ENCODE measurements around the gene CD4. TPM values are rescaled to one million over a fixed set of nuclear protein-coding genes. Genes with fewer than 3 reads are reported as not detected.

CD4 gene
- total and polyA plus RNA-seq, 2 donors (not counting 3 experiments of a cell fraction or from before 2014, with no cell fraction given) = not detected

DNA sequence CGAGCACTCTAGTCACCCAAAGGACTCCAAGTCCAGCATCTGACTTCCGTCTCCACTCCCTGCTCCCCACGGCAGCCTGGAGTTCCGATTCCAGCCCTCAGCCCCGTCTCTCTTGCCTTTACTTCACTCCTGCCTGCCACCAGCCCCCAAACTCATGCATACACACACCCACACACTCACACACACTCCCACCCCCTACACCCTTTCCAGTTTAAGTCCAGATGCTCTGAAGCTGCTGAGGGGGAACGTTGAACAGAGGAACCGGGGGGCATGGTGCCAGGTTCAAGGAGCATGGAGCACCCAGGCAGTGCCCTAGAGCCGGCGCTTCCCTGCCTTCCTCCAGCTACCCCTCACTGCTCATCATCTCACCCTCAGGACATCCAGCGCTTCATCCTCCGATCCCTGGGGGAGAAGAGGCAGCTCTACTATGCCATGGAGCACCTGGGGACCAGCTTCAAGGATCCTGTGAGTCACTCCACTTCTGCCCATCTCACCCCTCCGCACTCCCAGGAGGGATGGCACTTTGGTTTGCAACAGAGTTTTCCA is 42.2 kb downstream of the CD4 start:
- intact Hi-C loops (cut with micrococcal nuclease) (no loop called here), dilution Hi-C loops (cut with MboI; ENCODE audit: extremely low pct_ligation_motif_present, low sequenced_read_pairs) (no loop called here)
- peaks cover 0 to 21% of the 10 kb centered on the region in 2 experiments for H3K36me3 ChIP-seq (ENCODE audit: control insufficient read depth in 2 of 2, extremely low read depth in 1 of 2, insufficient read depth in 2 of 2, low read length in 2 of 2)
- peaks cover 25% of the 10 kb centered on the region for H3K79me2 ChIP-seq (ENCODE audit: control insufficient read depth, insufficient read depth, low read length)
- H2AFZ ChIP-seq (ENCODE audit: low read depth, low read length) = no peak overlapping the region
- BruUV-seq (replicated peaks) = no TSS peak
- no peak for FAIRE-seq
- no peak overlapping the region for H3K4me2 ChIP-seq (ENCODE audit: insufficient read depth, low read length)
- no peaks in the 10 kb centered on the region for H4K20me1 ChIP-seq (replicated peaks; ENCODE audit: control insufficient read depth, extremely low read depth, insufficient read depth, low read length)
- no peak for DNase-seq (ENCODE audit: low read depth, low spot score)
- POLR2A ChIA-PET = no interaction called here
- no peak overlapping the region for H3K9ac ChIP-seq (replicated peaks; ENCODE audit: extremely low read depth, insufficient read depth, low read length)
- no peaks in the 10 kb centered on the region for H3K9me3 ChIP-seq (replicated peaks; ENCODE audit: control insufficient read depth, insufficient read depth, low read length)
- TF ChIP-seq MYC (IDR thresholded peaks at IDR 0.05; ENCODE audit: low read depth, low read length) (no peak), GATA2 (IDR thresholded peaks at IDR 0.05; ENCODE audit: insufficient read depth, insufficient read length, low read depth, low read length) (no peak)
- TF ChIP-seq, protein P1, sequence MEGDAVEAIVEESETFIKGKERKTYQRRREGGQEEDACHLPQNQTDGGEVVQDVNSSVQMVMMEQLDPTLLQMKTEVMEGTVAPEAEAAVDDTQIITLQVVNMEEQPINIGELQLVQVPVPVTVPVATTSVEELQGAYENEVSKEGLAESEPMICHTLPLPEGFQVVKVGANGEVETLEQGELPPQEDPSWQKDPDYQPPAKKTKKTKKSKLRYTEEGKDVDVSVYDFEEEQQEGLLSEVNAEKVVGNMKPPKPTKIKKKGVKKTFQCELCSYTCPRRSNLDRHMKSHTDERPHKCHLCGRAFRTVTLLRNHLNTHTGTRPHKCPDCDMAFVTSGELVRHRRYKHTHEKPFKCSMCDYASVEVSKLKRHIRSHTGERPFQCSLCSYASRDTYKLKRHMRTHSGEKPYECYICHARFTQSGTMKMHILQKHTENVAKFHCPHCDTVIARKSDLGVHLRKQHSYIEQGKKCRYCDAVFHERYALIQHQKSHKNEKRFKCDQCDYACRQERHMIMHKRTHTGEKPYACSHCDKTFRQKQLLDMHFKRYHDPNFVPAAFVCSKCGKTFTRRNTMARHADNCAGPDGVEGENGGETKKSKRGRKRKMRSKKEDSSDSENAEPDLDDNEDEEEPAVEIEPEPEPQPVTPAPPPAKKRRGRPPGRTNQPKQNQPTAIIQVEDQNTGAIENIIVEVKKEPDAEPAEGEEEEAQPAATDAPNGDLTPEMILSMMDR (IDR thresholded peaks at IDR 0.05; ENCODE audit: extremely low read depth in 1 of 2, insufficient read depth in 1 of 2, low read depth in 1 of 2, low read length in 2 of 2) = no peak
- peaks cover 13% of the 10 kb centered on the region for H3K4me1 ChIP-seq (ENCODE audit: control insufficient read depth, extremely low read depth, insufficient read depth, low read length)
- no peaks in the 10 kb centered on the region for H3K9me1 ChIP-seq (replicated peaks; ENCODE audit: control insufficient read depth, extremely low read depth, insufficient read depth, low read length)
- H3K27ac ChIP-seq (ENCODE audit: insufficient read depth, low read depth, low read length) = no peak overlapping the region
- no peak overlapping the region for H3K4me3 ChIP-seq (replicated peaks in 1 of 3; ENCODE audit: insufficient read depth in 1 of 3, low read depth in 1 of 3, low read length in 3 of 3)
- CTCF ChIA-PET = interaction anchor here (12.0 kb wide), 1 partner anchor 78 kb away, joined by 148 read pairs; the partner anchor contains the start of gene MLF2
- no peaks in the 10 kb centered on the region for H3K27me3 ChIP-seq (ENCODE audit: control insufficient read depth in 2 of 2, insufficient read depth in 2 of 2, low read length in 2 of 2)

DNA sequence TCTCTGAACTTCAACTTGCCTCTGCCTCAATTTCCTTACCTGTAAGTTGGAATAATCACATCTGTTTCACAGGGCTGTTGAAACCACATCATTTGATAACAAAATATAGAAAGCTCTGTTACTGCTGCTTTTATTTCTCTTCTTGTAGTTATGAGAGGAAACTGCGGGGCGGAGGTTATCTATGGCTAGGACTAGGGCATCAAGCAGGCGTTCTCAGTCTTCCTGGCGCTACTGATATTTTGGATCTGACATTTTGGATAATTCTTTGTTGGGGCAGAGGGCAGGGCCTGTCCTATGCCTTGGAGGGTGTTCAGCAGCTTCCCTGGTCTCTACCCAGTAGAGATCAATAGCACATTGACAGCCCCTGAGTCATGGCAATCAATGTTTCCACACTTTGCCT is 42.8 kb downstream of the CD4 start:
- H3K27me3 ChIP-seq (ENCODE audit: control insufficient read depth in 2 of 2, insufficient read depth in 2 of 2, low read length in 2 of 2) = no peaks in the 10 kb centered on the region
- no peak overlapping the region for H3K4me2 ChIP-seq (ENCODE audit: insufficient read depth, low read length)
- peaks cover 13% of the 10 kb centered on the region for H3K4me1 ChIP-seq (ENCODE audit: control insufficient read depth, extremely low read depth, insufficient read depth, low read length)

More for the DNA sequence above, 42.8 kb downstream of the CD4 start:
- TF ChIP-seq JUN (IDR thresholded peaks at IDR 0.05; ENCODE audit: borderline replicate concordance, insufficient read depth, insufficient read length, low read depth) = no peak
- TF ChIP-seq POLR2A (IDR thresholded peaks at IDR 0.05; ENCODE audit: low read depth, low read length) = no peak
- TF ChIP-seq MYC (IDR thresholded peaks at IDR 0.05; ENCODE audit: low read depth, low read length) = no peak
- TF ChIP-seq GATA2 (IDR thresholded peaks at IDR 0.05; ENCODE audit: insufficient read depth, insufficient read length, low read depth, low read length) = no peak
- TF ChIP-seq EZH2 (IDR thresholded peaks at IDR 0.05; ENCODE audit: borderline replicate concordance, low read depth, low read length, severe bottlenecking) = no peak
- TF ChIP-seq, protein P1 (IDR thresholded peaks at IDR 0.05; ENCODE audit: extremely low read depth in 1 of 2, insufficient read depth in 1 of 2, low read depth in 1 of 2, low read length in 2 of 2) = no peak
- Histone ChIP-seq H3K79me2 (ENCODE audit: control insufficient read depth, insufficient read depth, low read length) (peaks cover 25% of the 10 kb centered on the region), H3K9ac (replicated peaks; ENCODE audit: extremely low read depth, insufficient read depth, low read length) (no peak overlapping the region), H4K20me1 (replicated peaks; ENCODE audit: control insufficient read depth, extremely low read depth, insufficient read depth, low read length) (no peaks in the 10 kb centered on the region), H3K4me3 (replicated peaks in 1 of 3; ENCODE audit: insufficient read depth in 1 of 3, low read depth in 1 of 3, low read length in 3 of 3) (no peak overlapping the region), H3K9me1 (replicated peaks; ENCODE audit: control insufficient read depth, extremely low read depth, insufficient read depth, low read length) (no peaks in the 10 kb centered on the region), H3K27ac (ENCODE audit: insufficient read depth, low read depth, low read length) (no peak overlapping the region), H2AFZ (ENCODE audit: low read depth, low read length) (no peak overlapping the region), H3K9me3 (replicated peaks; ENCODE audit: control insufficient read depth, insufficient read depth, low read length) (no peaks in the 10 kb centered on the region), H3K36me3 (ENCODE audit: control insufficient read depth in 2 of 2, extremely low read depth in 1 of 2, insufficient read depth in 2 of 2, low read length in 2 of 2) (peaks cover 0 to 27% of the 10 kb centered on the region in 2 experiments)
- dilution Hi-C loops (cut with MboI; ENCODE audit: extremely low pct_ligation_motif_present, low sequenced_read_pairs) (no loop called here), intact Hi-C loops (cut with micrococcal nuclease) (no loop called here)
- DNase-seq (ENCODE audit: low read depth, low spot score) (peak; percentile 48), FAIRE-seq (peak; percentile 54)
- CTCF ChIA-PET = interaction anchor here (1.5 to 12.0 kb wide), 2 partner anchors 40 to 79 kb away, joined by 6 to 148 read pairs; partner anchors contain the start of genes MLF2 and SPSB2
- POLR2A ChIA-PET = no interaction called here
- BruUV-seq (replicated peaks) = no TSS peak
